ENCODE results near the gene RGL2. TPM values are rescaled to one million over a fixed set of nuclear protein-coding genes. Genes with fewer than 3 reads are reported as not detected.

The RGL2 gene
- polyA plus RNA-seq, 2 of the 4 experiments (the other 2 are of a cell fraction), result 11.6 to 13.9 TPM

- Histone ChIP-seq H3K27ac (peak within 1 kb of the TSS; percentile 80 to 91), H3K4me3 (peak within 1 kb of the TSS; percentile 81), H3K4me1 (peaks cover 13% of the 10 kb centered on the region; the same call in 2 of the 3 replicates), H3K9me3 (no peaks in the 10 kb centered on the region), H3K4me2 (peak within 1 kb of the TSS; percentile 91)
- ATAC-seq, result peak; percentile 98
- no peak for FAIRE-seq
- TF ChIP-seq REST (IDR thresholded peaks at IDR 0.05) (peak; percentile 72), MAX (IDR thresholded peaks at IDR 0.05) (peak; percentile 86), KDM5A (IDR thresholded peaks at IDR 0.05) (peak; percentile 62; the same call in 1 of the 2 replicates), RNF2 (IDR thresholded peaks at IDR 0.05; ENCODE audit: borderline replicate concordance, low read depth) (no peak), POLR2A (IDR thresholded peaks at IDR 0.05; ENCODE audit: low read length) (peak; percentile 27), CHD2 (IDR thresholded peaks at IDR 0.05; ENCODE audit: low read length, partially characterized antibody) (peak; percentile 62), HOXB5 (CRISPR knock-in tag; IDR thresholded peaks at IDR 0.05) (no peak), JUN (IDR thresholded peaks at IDR 0.05) (peak; percentile 54 to 69; a peak in 2 of 5 replicates)
- WGBS (ENCODE audit: missing lambda C conversion rate), result 4% methylated on average over 23 of the region's 43 CpGs
- peak; percentile 86 to 96 for DNase-seq (ENCODE audit: low read depth in 1 of 2, low spot score in 1 of 2)
- ChIA-PET POLR2A (interaction anchor here (0.5 to 1.8 kb wide), 6 partner anchors 10 to 165 kb away, joined by 3 to 20 read pairs (median 10); partner anchors contain the start of genes B3GALT4, RGL2, RPS18 and VPS52), CTCF (interaction anchor here (0.6 to 5.8 kb wide), 6 partner anchors 8 to 1133 kb away, joined by 3 to 44 read pairs (median 4); partner anchors contain the start of genes B3GALT4 and RGL2)
Observed at GRCh38 chr6:33288921-33289783, 9.6 kb downstream of the RGL2 start, which contains the start of the genes PFDN6 and WDR46. Gene PFDN6 (plus strand): TSS chr6:33289601. CDS start chr6:33289857, 256 bp downstream. Gene WDR46 (minus strand): TSS chr6:33289239. CDS start chr6:33289170, 69 bp downstream.

- 4% methylated on average over 21 of the region's 21 CpGs for WGBS (ENCODE audit: missing lambda C conversion rate)
- ChIA-PET POLR2A (interaction anchor here (0.5 to 1.8 kb wide), 6 partner anchors 11 to 166 kb away, joined by 3 to 20 read pairs (median 10); partner anchors contain the start of genes B3GALT4, RGL2, RPS18 and VPS52), CTCF (interaction anchor here (0.6 to 5.8 kb wide), 7 partner anchors 9 to 1132 kb away, joined by 3 to 44 read pairs (median 4); partner anchors contain the start of genes B3GALT4, RGL2, RPS18 and VPS52)
- DNase-seq (ENCODE audit: low read depth in 1 of 2, low spot score in 1 of 2) (no peak), FAIRE-seq (no peak), ATAC-seq (no peak)
- Histone ChIP-seq H3K4me2 (peak overlapping the region; percentile 91), H3K9me3 (no peaks in the 10 kb centered on the region), H3K4me3 (peak overlapping the region; percentile 81), H3K27ac (peak overlapping the region; percentile 80 to 91), H3K4me1 (peaks cover 13% of the 10 kb centered on the region; the same call in 2 of the 3 replicates)
- TF ChIP-seq KDM5A (IDR thresholded peaks at IDR 0.05), result no peak
- TF ChIP-seq RARB (CRISPR knock-in tag; IDR thresholded peaks at IDR 0.05), result no peak
- TF ChIP-seq E2F6 (IDR thresholded peaks at IDR 0.05; ENCODE audit: borderline replicate concordance, low read depth), result no peak
- TF ChIP-seq NPAS2 (CRISPR knock-in tag; IDR thresholded peaks at IDR 0.05; ENCODE audit: borderline replicate concordance), result no peak
- no peak for TF ChIP-seq REST (IDR thresholded peaks at IDR 0.05)
- TF ChIP-seq ELK1 (IDR thresholded peaks at IDR 0.05; ENCODE audit: low read depth, low read length), result no peak
- no peak for TF ChIP-seq BHLHE40 (IDR thresholded peaks at IDR 0.05; ENCODE audit: low read depth, low read length)
- no peak for TF ChIP-seq ATOH8 (CRISPR knock-in tag; IDR thresholded peaks at IDR 0.05; ENCODE audit: low read depth)
- no peak for TF ChIP-seq ZNF302 (CRISPR knock-in tag; IDR thresholded peaks at IDR 0.05)
- no peak for TF ChIP-seq SREBF2 (IDR thresholded peaks at IDR 0.05)
- no peak for TF ChIP-seq HOXB13 (CRISPR knock-in tag; IDR thresholded peaks at IDR 0.05; ENCODE audit: low read depth)
- no peak for TF ChIP-seq HDAC2 (IDR thresholded peaks at IDR 0.05)
- TF ChIP-seq HOXA7 (CRISPR knock-in tag; IDR thresholded peaks at IDR 0.05), result no peak
- TF ChIP-seq EP300 (IDR thresholded peaks at IDR 0.05), result no peak
Observed at GRCh38 chr6:33288141-33288920, 10.4 kb downstream of the RGL2 start.

All from A549 (cell line).